DOHH2 (cell line): Measurements from ENCODE around the gene CDH4.

Source experiments
- CTCF ChIP-seq: fragments of 200-600 bp; sonication (generic); IDR thresholded peaks from one replicate; pipeline ENCODE4 v1.5.1; 2014; ENCODE audit warnings: antibody characterized with exemption, mild to moderate bottlenecking, low read depth, low read length; ENCODE audit not compliant: poor library complexity, severe bottlenecking
- EZH2phosphoT487 ChIP-seq: fragments of 200-600 bp; sonication (generic); IDR thresholded peaks from 2 replicates; pipeline ENCODE4 v1.6.1; 2017; ENCODE audit warnings: borderline replicate concordance, mild to moderate bottlenecking, antibody characterized with exemption, low read length, moderate library complexity, mixed read lengths

DNA sequence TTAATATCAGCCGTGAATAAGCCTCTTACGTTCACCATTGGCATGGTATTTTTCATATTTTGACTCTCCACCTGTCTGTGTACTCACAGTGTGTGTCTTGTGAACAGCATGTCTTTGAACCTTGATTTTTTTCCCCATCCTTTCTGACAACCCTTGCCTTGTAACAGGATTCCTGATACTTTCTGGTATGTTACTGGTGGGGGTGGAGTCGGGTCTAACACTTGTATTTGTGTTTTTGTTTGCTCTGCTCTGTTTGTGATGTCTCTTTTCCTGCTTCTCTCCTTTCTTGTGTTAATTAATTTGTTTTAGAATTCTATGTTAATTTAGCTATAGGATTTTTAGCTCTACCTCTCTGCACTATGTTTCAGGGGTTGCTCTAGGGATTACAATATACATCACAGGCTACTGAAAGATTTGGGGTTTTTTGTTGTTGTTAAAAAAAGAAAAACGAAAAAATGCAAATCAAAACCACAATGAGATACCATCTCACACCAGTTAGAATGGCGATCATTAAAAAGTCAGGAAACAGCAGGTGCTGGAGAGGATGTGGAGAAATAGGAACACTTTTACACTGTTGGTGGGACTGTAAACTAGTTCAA lies 245.1 kb downstream of the CDH4 start:
- TF ChIP-seq EZH2phosphoT487 = no peak
- TF ChIP-seq CTCF = no peak
